SU-DHL-6 (cell line): ENCODE data around the gene RNF150.

Experiments
- EZH2phosphoT487 ChIP-seq: fragments of 200-600 bp; sonication (generic), shearing (Covaris generic); conservative IDR thresholded peaks from 2 replicates; pipeline ENCODE4 v1.6.1; 2018; ENCODE audit warnings: mild to moderate bottlenecking, antibody characterized with exemption, low read length, moderate library complexity, mixed read lengths
- TF ChIP-seq, protein P1 (sequence below): fragments of 200-600 bp; sonication (generic); IDR thresholded peaks from one replicate; pipeline ENCODE4 v1.5.1; 2017; ENCODE audit warnings: antibody characterized with exemption, mild to moderate bottlenecking, low read length, moderate library complexity; ENCODE audit not compliant: insufficient read depth, poor library complexity, severe bottlenecking

DNA sequence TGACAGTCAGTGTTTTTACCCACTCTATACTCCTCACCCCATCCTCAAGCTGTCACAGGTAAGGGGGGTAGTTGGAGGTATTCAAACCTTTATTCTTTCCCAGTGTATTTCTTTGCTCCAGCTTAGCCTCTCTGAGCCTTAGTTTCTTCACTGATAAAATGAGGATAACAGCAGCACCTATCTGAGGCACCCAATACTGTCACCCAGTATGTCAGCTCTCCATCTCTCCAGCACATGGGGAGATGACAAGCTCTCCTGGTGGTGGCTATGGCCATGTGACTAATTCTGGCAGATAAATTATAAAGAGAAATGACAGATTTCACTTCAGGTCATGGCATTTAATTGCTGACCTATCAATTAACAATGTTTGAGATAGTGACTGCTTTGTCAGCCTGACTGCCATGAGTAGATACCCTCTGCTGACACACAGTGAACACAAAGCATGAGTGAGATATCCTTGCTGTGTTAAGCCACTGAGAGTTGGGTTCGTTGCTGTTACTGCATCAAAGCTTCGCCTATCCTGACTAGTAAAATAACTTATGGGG lies 200.7 kb downstream of the RNF150 start:
- TF ChIP-seq, protein P1, sequence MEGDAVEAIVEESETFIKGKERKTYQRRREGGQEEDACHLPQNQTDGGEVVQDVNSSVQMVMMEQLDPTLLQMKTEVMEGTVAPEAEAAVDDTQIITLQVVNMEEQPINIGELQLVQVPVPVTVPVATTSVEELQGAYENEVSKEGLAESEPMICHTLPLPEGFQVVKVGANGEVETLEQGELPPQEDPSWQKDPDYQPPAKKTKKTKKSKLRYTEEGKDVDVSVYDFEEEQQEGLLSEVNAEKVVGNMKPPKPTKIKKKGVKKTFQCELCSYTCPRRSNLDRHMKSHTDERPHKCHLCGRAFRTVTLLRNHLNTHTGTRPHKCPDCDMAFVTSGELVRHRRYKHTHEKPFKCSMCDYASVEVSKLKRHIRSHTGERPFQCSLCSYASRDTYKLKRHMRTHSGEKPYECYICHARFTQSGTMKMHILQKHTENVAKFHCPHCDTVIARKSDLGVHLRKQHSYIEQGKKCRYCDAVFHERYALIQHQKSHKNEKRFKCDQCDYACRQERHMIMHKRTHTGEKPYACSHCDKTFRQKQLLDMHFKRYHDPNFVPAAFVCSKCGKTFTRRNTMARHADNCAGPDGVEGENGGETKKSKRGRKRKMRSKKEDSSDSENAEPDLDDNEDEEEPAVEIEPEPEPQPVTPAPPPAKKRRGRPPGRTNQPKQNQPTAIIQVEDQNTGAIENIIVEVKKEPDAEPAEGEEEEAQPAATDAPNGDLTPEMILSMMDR: no peak
- no peak for TF ChIP-seq EZH2phosphoT487
